GM23338 (cell line): ENCODE results near the gene NLRP6. TPM values are rescaled to one million over a fixed set of nuclear protein-coding genes. Genes with fewer than 3 reads are reported as not detected.

Experiments used
- ATAC-seq: fragments of 200-7000 bp; cut with Tn5 transposase; 3 replicates; pipeline ENCODE4 v1.9.1; 2020
- DNase-seq: peaks from one replicate; pipeline ENCODE4 v3.0.0-alpha.2; 2015; ENCODE audit warnings: low spot score
- H2AFZ ChIP-seq: fragments of 200-600 bp; sonication (generic); 2 replicates; pipeline ENCODE4 v1.8.0; 2016; ENCODE audit warnings: antibody characterized with exemption, mild to moderate bottlenecking, moderate library complexity
- H3F3A ChIP-seq: fragments of 200-600 bp; sonication (generic); replicated peaks from 2 replicates; pipeline ENCODE4 v1.8.0; 2017; ENCODE audit warnings: antibody characterized with exemption, mixed run types, low read depth
- H3K27ac ChIP-seq: fragments of 200-600 bp; sonication (generic); 2 replicates; pipeline ENCODE4 v1.6.1; 2016; ENCODE audit warnings: low read depth
- H3K27me3 ChIP-seq: fragments of 200-600 bp; sonication (generic); 2 replicates; pipeline ENCODE4 v1.8.0; 2016; ENCODE audit warnings: mild to moderate bottlenecking, mixed run types, moderate library complexity; ENCODE audit not compliant: insufficient read depth
- H3K36me3 ChIP-seq: fragments of 200-600 bp; sonication (generic); 2 replicates; pipeline ENCODE4 v1.8.0; 2016; ENCODE audit warnings: mild to moderate bottlenecking; ENCODE audit not compliant: insufficient read depth
- H3K4me1 ChIP-seq: fragments of 200-600 bp; sonication (generic); 2 replicates; pipeline ENCODE4 v1.8.0; 2016; ENCODE audit warnings: mild to moderate bottlenecking, moderate library complexity; ENCODE audit not compliant: insufficient read depth
- H3K4me2 ChIP-seq: fragments of 200-600 bp; sonication (generic); 2 replicates; pipeline ENCODE4 v1.7.1; 2017; ENCODE audit warnings: mixed run types
- H3K4me3 ChIP-seq: fragments of 200-600 bp; sonication (generic); 2 replicates; pipeline ENCODE4 v1.6.1; 2016; ENCODE audit warnings: mixed run types
- H3K79me2 ChIP-seq: fragments of 200-600 bp; sonication (generic); replicated peaks from 2 replicates; pipeline ENCODE4 v1.8.0; 2017; ENCODE audit warnings: mild to moderate bottlenecking; ENCODE audit not compliant: insufficient read depth
- H3K9me2 ChIP-seq: fragments of 200-600 bp; sonication (generic); 2 replicates; pipeline ENCODE4 v1.8.0; 2017; ENCODE audit not compliant: insufficient read depth
- H4K20me1 ChIP-seq: fragments of 200-600 bp; sonication (generic); replicated peaks from 2 replicates; pipeline ENCODE4 v1.8.0; 2017; ENCODE audit warnings: mild to moderate bottlenecking; ENCODE audit not compliant: insufficient read depth
- H3K27ac Mint-ChIP-seq: 2 replicates; pipeline ENCODE4 v1.8.0; 2020; ENCODE audit warnings: inconsistent platforms, mild to moderate bottlenecking, moderate library complexity, mixed read lengths
- H3K27me3 Mint-ChIP-seq: 3 replicates; pipeline ENCODE4 v1.8.0; 2022; ENCODE audit warnings: low read depth, mild to moderate bottlenecking, moderate library complexity, mixed read lengths, inconsistent platforms; ENCODE audit not compliant: insufficient read depth, poor library complexity
- H3K36me3 Mint-ChIP-seq: 3 replicates; pipeline ENCODE4 v1.8.0; 2021; ENCODE audit warnings: low read depth, mild to moderate bottlenecking, inconsistent platforms, moderate library complexity, mixed read lengths
- H3K4me1 Mint-ChIP-seq: 3 replicates; pipeline ENCODE4 v1.8.0; 2020; ENCODE audit warnings: mild to moderate bottlenecking, inconsistent platforms, mixed read lengths
- H3K4me3 Mint-ChIP-seq: 3 replicates; pipeline ENCODE4 v1.8.0; 2021; ENCODE audit warnings: moderate library complexity, mild to moderate bottlenecking, inconsistent platforms, mixed read lengths
- H3K9me3 Mint-ChIP-seq: 3 replicates; pipeline ENCODE4 v1.8.0; 2020; ENCODE audit warnings: moderate library complexity, mild to moderate bottlenecking, inconsistent platforms, mixed read lengths
- CREB1 ChIP-seq: fragments of 250-450 bp; sonication (Bioruptor Pico); IDR thresholded peaks from 2 replicates; pipeline ENCODE4 v1.5.0; 2020; ENCODE audit warnings: low read depth, mild to moderate bottlenecking, moderate library complexity
- EZH2 ChIP-seq: fragments of 200-600 bp; sonication (generic); IDR thresholded peaks from one replicate; pipeline ENCODE4 v1.8.0; 2017; ENCODE audit warnings: antibody characterized with exemption, mild to moderate bottlenecking, low read depth; ENCODE audit not compliant: unreplicated experiment
- EZH2phosphoT487 ChIP-seq: fragments of 200-600 bp; sonication (generic); IDR thresholded peaks from one replicate; pipeline ENCODE4 v1.8.1; 2018; ENCODE audit warnings: antibody characterized with exemption; ENCODE audit not compliant: unreplicated experiment
- JUNB ChIP-seq: IDR thresholded peaks from one replicate; pipeline ENCODE4 v1.6.1; 2016; ENCODE audit warnings: antibody characterized with exemption; ENCODE audit not compliant: unreplicated experiment
- NANOG ChIP-seq: IDR thresholded peaks from 2 replicates; pipeline ENCODE4 v1.6.1; 2016; ENCODE audit warnings: antibody characterized with exemption, borderline replicate concordance
- POLR2AphosphoS5 ChIP-seq: IDR thresholded peaks from 2 replicates; pipeline ENCODE4 v1.6.1; 2016; ENCODE audit warnings: antibody characterized with exemption, low read depth
- REST ChIP-seq: IDR thresholded peaks from one replicate; pipeline ENCODE4 v1.6.1; 2018; ENCODE audit warnings: antibody characterized with exemption; ENCODE audit not compliant: unreplicated experiment
- STAT1 ChIP-seq: IDR thresholded peaks from one replicate; pipeline ENCODE4 v1.6.1; 2016; ENCODE audit warnings: antibody characterized with exemption; ENCODE audit not compliant: unreplicated experiment
- ZNF114 ChIP-seq: fragments of 250-450 bp; sonication (Bioruptor Pico); IDR thresholded peaks from 2 replicates; pipeline ENCODE4 v1.5.0; 2020; ENCODE audit warnings: mild to moderate bottlenecking, moderate library complexity
- polyA plus RNA-seq: library from polyadenylated mRNA; unstranded; fragments of >200 nt; fragmentation: Nextera tagmentation; extraction: Ambion mirVana; gene quantifications from 2 replicates; pipeline ENCODE4 v1.2.1, GENCODE V29; 2016
- total RNA-seq: library from RNA; depleted of rRNA; stranded (reverse); fragments of >200 nt; shearing (Covaris generic); gene quantifications from 2 replicates; pipeline ENCODE4 v1.2.3, GENCODE V29; 2014
- TF ChIP-seq, protein P1 (sequence below): IDR thresholded peaks from 2 replicates; pipeline ENCODE4 v1.6.1; 2016; ENCODE audit warnings: antibody characterized with exemption
- TF ChIP-seq, protein P2 (sequence below), 2 experiments: fragments of 200-600 bp in 1 of 2; sonication (generic) in 1 of 2; conservative IDR thresholded peaks; 2 replicates each; pipeline versions ENCODE4 v1.5.1 to v1.6.1; 2016 to 2017; ENCODE audit warnings: antibody characterized with exemption in 2 of 2, low read depth in 2 of 2, mild to moderate bottlenecking in 2 of 2, moderate library complexity in 1 of 2

The NLRP6 gene
- total and polyA plus RNA-seq, 2 experiments from 2014 or later, result 0.15 to 0.73 TPM

GRCh38 chr11:269146-269890 lies 8.9 kb upstream of the NLRP6 start (continued):
- TF ChIP-seq EZH2phosphoT487 (no peak), STAT1 (no peak), EZH2 (no peak)
- TF ChIP-seq, protein P1, sequence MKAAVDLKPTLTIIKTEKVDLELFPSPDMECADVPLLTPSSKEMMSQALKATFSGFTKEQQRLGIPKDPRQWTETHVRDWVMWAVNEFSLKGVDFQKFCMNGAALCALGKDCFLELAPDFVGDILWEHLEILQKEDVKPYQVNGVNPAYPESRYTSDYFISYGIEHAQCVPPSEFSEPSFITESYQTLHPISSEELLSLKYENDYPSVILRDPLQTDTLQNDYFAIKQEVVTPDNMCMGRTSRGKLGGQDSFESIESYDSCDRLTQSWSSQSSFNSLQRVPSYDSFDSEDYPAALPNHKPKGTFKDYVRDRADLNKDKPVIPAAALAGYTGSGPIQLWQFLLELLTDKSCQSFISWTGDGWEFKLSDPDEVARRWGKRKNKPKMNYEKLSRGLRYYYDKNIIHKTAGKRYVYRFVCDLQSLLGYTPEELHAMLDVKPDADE, result no peak

DNA sequence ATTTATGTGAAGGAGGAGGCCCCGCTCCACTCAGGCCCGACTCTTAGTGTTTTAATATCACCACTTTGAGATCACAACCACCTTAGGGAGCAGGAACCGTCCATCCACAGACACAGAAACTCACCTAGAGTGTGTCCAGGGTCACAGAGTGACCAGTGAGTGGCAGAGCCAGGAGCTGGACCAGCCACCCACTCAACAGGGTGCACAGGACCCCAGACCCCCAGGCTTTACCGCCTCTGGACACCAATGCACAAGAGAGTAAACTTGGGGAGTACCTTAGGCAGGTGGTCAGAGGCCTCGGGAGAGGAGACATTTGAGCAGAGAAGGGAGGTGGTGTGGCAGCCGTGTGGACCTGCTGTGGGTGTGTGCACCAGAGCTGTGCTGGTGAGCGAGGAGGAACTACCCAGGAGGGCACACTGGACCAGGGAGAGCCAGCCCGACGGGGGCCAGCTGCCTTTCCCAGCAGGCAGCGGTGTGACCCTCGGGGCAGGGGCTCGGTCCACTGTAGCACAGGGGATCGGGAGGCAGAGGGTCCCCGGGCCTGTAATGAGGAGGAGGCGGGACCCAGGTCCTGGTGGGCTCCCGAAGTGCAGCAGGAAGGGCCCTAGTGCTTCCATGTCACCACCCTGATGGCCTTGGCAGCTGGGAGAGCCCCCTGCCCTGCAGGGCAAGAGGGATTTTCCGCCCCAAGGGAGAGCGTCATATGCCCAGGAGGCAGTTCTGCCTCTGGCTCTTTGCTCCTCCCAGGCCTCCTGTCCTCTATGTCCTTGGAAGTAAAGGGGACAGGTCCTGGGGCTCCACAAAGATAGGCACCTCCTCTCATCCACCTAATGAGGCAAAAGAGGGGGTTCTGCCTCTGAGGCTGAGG lies 7.5 kb upstream of the NLRP6 start:
- DNase-seq, result no peak
- H3K4me3 ChIP-seq, result no peak overlapping the region
- TF ChIP-seq POLR2AphosphoS5, result no peak
- no peak for TF ChIP-seq STAT1
- no peak for TF ChIP-seq CREB1 (CRISPR knock-in tag)
- no peak for TF ChIP-seq EZH2phosphoT487
- no peak for TF ChIP-seq NANOG
- no peak for TF ChIP-seq REST
- TF ChIP-seq ZNF114, result no peak
- no peak for TF ChIP-seq EZH2
- TF ChIP-seq, protein P2, sequence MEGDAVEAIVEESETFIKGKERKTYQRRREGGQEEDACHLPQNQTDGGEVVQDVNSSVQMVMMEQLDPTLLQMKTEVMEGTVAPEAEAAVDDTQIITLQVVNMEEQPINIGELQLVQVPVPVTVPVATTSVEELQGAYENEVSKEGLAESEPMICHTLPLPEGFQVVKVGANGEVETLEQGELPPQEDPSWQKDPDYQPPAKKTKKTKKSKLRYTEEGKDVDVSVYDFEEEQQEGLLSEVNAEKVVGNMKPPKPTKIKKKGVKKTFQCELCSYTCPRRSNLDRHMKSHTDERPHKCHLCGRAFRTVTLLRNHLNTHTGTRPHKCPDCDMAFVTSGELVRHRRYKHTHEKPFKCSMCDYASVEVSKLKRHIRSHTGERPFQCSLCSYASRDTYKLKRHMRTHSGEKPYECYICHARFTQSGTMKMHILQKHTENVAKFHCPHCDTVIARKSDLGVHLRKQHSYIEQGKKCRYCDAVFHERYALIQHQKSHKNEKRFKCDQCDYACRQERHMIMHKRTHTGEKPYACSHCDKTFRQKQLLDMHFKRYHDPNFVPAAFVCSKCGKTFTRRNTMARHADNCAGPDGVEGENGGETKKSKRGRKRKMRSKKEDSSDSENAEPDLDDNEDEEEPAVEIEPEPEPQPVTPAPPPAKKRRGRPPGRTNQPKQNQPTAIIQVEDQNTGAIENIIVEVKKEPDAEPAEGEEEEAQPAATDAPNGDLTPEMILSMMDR (conservative IDR thresholded peaks at IDR 0.05; ENCODE audit: low read depth in 2 of 2), result no peak
- TF ChIP-seq JUNB, result no peak

More for the DNA sequence above, 7.5 kb upstream of the NLRP6 start:
- Histone ChIP-seq H4K20me1 (no peaks in the 10 kb centered on the region), H3F3A (0 out of 2 replicates have a peak, but pooled peaks cover 10% of the 10 kb centered on the region), H3K36me3 (0 out of 2 replicates have a peak, but pooled peaks cover 5% of the 10 kb centered on the region), H3K79me2 (no peaks in the 10 kb centered on the region), H3K4me2 (no peak overlapping the region), H3K27me3 (no peaks in the 10 kb centered on the region), H2AFZ (no peak overlapping the region), H3K9me2 (no peaks in the 10 kb centered on the region), H3K4me1 (peaks cover 14% of the 10 kb centered on the region; the same call in 1 of the 2 replicates), H3K27ac (no peak overlapping the region)
- H3K9me3 Mint-ChIP-seq, result peaks cover 15% of the 10 kb centered on the region
- peaks cover 22% of the 10 kb centered on the region for H3K4me1 Mint-ChIP-seq
- H3K36me3 Mint-ChIP-seq, result peaks cover 11% of the 10 kb centered on the region; the same call in 1 of the 3 replicates
- peaks cover 10% of the 10 kb centered on the region for H3K27me3 Mint-ChIP-seq
- no peak overlapping the region for H3K4me3 Mint-ChIP-seq
- ATAC-seq, result no peak
- H3K27ac Mint-ChIP-seq, result no peak overlapping the region
